Measurements from ENCODE around the gene HS6ST1. TPM values are rescaled to one million over a fixed set of nuclear protein-coding genes. Genes with fewer than 3 reads are reported as not detected.

The HS6ST1 gene
- total and polyA plus RNA-seq, 9 donors = 12.9 to 62.5 (median 45.3) TPM

DNA sequence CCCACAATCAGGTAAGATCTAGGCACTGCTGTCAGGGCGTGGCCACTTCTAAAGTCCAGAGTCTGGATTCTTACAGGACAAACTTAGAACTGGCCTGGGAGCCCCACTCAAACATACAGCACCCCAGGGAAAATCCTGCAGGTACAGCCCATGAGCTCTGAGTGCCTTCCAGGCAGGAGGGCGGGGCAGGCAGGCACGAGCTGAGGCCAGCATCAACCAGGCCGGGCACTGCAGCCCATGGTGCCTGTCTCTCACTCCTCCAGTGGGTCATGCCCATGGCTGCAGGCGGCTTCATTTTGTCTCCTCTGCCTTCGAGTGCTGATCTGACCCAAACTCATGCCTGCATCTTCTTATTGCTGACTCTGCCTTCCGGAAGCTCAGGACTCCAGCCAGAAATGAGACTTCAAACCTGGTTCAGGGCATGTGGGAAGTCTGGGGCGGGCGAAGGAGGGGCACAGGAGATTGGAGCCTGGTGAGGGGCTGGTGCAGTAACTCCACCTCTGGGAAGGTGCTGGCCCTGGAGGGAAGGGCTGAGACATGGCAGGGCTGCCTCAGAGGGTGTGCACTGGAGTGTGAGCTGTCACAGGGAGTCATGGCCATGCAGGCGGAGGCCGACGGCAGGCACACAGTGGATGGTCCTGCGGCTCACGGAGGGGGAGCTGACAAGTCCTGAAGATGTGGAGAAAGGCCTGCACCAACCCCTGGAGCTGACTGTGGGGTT, 40.5 kb downstream of the HS6ST1 start:
- Histone ChIP-seq H3K36me3 (no peaks in the 10 kb centered on the region), H3K4me3 (no peak overlapping the region), H3K27me3 (no peaks in the 10 kb centered on the region), H3K27ac (no peak overlapping the region), H3K9me3 (no peaks in the 10 kb centered on the region), H3K4me1 (ENCODE audit: insufficient read depth) (peaks cover 18% of the 10 kb centered on the region)
- DNase-seq = peak in 3 of 5 donors; percentile 8 to 28 (median 13)
- intact Hi-C loops (cut with DNase I) = no loop called here
- 81 to 87% (median 81%) methylated on average over 14 of the region's 14 CpGs for WGBS, 3 donors
- TF ChIP-seq EP300 (IDR thresholded peaks at IDR 0.05) (no peak), POLR2A (IDR thresholded peaks at IDR 0.05) (no peak)
- TF ChIP-seq, protein P1, sequence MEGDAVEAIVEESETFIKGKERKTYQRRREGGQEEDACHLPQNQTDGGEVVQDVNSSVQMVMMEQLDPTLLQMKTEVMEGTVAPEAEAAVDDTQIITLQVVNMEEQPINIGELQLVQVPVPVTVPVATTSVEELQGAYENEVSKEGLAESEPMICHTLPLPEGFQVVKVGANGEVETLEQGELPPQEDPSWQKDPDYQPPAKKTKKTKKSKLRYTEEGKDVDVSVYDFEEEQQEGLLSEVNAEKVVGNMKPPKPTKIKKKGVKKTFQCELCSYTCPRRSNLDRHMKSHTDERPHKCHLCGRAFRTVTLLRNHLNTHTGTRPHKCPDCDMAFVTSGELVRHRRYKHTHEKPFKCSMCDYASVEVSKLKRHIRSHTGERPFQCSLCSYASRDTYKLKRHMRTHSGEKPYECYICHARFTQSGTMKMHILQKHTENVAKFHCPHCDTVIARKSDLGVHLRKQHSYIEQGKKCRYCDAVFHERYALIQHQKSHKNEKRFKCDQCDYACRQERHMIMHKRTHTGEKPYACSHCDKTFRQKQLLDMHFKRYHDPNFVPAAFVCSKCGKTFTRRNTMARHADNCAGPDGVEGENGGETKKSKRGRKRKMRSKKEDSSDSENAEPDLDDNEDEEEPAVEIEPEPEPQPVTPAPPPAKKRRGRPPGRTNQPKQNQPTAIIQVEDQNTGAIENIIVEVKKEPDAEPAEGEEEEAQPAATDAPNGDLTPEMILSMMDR (IDR thresholded peaks at IDR 0.05) = no peak

DNA sequence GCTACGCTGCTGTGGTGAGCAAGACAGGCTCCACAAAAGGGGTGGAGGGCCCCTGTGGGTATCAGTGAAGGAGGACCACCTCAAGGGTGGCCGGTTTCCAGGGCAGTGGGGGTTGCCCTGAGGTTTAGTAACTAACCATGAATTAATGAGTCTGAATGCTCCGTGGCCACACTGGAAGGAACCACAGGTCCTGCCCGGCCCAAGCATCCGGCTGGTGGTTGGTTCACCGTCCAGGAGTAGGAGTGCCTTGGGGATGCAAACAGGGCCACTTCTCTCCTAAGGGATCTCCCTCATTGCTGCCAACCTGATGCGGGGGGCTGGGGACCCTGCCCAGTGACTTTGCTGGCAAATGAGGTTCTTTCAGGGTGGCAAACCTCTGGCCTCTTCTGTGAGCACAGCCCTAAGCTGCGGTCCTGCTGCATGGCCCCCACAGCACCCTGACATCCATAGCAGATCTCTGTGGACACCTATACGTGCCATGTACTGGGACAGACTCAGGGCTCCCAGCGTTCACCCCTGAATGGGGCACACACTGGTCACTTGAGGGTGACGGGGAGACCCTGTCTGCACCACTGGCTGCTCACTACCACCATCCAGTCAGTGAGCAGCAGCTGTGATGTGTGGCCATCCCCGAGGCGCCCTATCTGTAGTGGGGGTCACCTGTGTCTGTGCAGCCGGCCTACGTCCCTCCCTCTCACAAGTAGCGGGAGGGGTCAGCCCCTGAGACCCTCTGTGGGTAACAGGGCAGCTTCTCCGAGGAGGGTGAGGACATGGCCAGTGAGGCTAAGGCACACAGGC, 41.6 kb downstream of the HS6ST1 start:
- no peak overlapping the region for H3K27ac ChIP-seq
- TF ChIP-seq POLR2A (IDR thresholded peaks at IDR 0.05) (no peak), EP300 (IDR thresholded peaks at IDR 0.05) (no peak)
- TF ChIP-seq, protein P1 (IDR thresholded peaks at IDR 0.05) = no peak
- intact Hi-C loops (cut with DNase I) = no loop called here
- no peaks in the 10 kb centered on the region for H3K9me3 ChIP-seq
- H3K27me3 ChIP-seq = no peaks in the 10 kb centered on the region
- no peaks in the 10 kb centered on the region for H3K36me3 ChIP-seq
- H3K4me1 ChIP-seq (ENCODE audit: insufficient read depth) = peaks cover 12% of the 10 kb centered on the region
- no peak overlapping the region for H3K4me3 ChIP-seq
- WGBS, 3 donors = 85 to 91% (median 87%) methylated on average over 13 to 17 of the region's 17 CpGs
- DNase-seq = peak in 2 of 5 donors; percentile 6 to 11

DNA sequence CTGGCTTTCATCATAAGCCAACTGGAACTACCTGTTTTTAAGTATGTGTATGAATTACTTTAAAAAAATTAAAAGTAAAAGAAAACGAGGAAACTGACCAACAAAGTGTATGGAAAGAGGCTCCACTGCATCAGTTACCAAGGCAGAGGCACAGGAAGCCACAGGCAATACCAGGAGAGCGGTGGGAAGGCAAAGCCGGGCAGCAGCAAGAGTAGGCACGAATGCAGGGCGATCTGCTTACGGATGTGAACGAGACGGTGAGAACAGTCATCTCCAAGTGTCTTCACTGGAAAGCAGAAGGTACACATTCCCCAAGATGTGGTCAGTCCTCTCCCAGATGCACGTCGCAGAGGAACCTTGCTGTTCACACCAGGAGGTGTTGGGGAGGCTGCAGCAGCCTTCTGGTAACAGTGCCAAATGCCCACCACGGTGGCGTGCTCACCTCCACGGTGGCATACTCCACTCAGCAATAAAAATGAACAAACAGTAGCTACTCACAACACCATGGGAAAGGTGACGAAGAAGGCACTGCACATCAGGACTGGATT, 43.1 kb downstream of the HS6ST1 start:
- WGBS, 3 donors = 93 to 94% (median 93%) methylated on average over 14 of the region's 14 CpGs
- H3K27ac ChIP-seq = no peak overlapping the region
- no peak for DNase-seq
- peaks cover 3% of the 10 kb centered on the region for H3K4me1 ChIP-seq (ENCODE audit: insufficient read depth)
- intact Hi-C loops (cut with DNase I) = no loop called here
- no peaks in the 10 kb centered on the region for H3K36me3 ChIP-seq
- H3K27me3 ChIP-seq = no peaks in the 10 kb centered on the region
- no peak for TF ChIP-seq EP300 (IDR thresholded peaks at IDR 0.05)
- TF ChIP-seq, protein P1 (IDR thresholded peaks at IDR 0.05) = no peak
- TF ChIP-seq POLR2A (IDR thresholded peaks at IDR 0.05) = no peak
- H3K4me3 ChIP-seq = no peak overlapping the region
- H3K9me3 ChIP-seq = no peaks in the 10 kb centered on the region

DNA sequence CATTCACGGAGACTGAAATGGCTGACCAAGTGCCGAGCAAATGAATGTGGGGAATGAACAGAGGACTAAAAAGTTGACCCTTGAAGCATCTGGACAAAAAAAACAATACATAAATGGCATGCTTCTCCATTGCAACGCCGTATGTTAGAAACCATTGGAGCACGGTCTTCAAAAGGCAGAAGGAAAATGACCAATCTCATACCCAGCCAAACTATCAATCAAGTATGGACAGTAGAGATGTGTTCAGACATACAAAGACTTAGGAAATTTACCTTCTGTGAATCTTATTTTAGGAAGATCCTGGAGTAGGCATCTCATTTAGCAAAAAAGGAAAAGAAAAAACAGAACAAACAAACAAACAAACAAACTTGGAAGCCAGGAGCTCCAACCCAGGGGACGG, 44.5 kb downstream of the HS6ST1 start:
- no peak overlapping the region for H3K27ac ChIP-seq
- peak in 1 of 5 donors; percentile 0 for DNase-seq
- H3K36me3 ChIP-seq = no peaks in the 10 kb centered on the region
- H3K9me3 ChIP-seq = no peaks in the 10 kb centered on the region
- TF ChIP-seq EP300 (IDR thresholded peaks at IDR 0.05) (no peak), POLR2A (IDR thresholded peaks at IDR 0.05) (no peak)
- TF ChIP-seq, protein P1 (IDR thresholded peaks at IDR 0.05) = no peak
- 96 to 99% (median 96%) methylated on average over 6 of the region's 6 CpGs for WGBS, 3 donors
- H3K4me3 ChIP-seq = no peak overlapping the region
- peaks cover 8% of the 10 kb centered on the region for H3K4me1 ChIP-seq (ENCODE audit: insufficient read depth)
- no peaks in the 10 kb centered on the region for H3K27me3 ChIP-seq
- intact Hi-C loops (cut with DNase I) = no loop called here
